Mucosa of stomach (tissue), 1 donor: ENCODE measurements around the gene RDH11.

Source experiments
- H3K27me3 ChIP-seq: one replicate; pipeline ENCODE4 v1.7.0; 2013; ENCODE audit warnings: mild to moderate bottlenecking, low read length; ENCODE audit not compliant: control insufficient read depth, insufficient read depth
- H3K36me3 ChIP-seq: one replicate; pipeline ENCODE4 v1.7.0; 2013; ENCODE audit warnings: low read length; ENCODE audit not compliant: control insufficient read depth, insufficient read depth
- H3K4me1 ChIP-seq: one replicate; pipeline ENCODE4 v1.7.0; 2013; ENCODE audit warnings: mild to moderate bottlenecking, low read length; ENCODE audit not compliant: control insufficient read depth, insufficient read depth
- H3K4me3 ChIP-seq: one replicate; pipeline ENCODE4 v1.7.0; 2013; ENCODE audit warnings: low read length
- H3K9ac ChIP-seq: one replicate; pipeline ENCODE4 v1.7.0; 2013; ENCODE audit warnings: mild to moderate bottlenecking, low read length, moderate library complexity
- H3K9me3 ChIP-seq: one replicate; pipeline ENCODE4 v1.7.0; 2013; ENCODE audit warnings: mild to moderate bottlenecking, low read length, moderate library complexity; ENCODE audit not compliant: control insufficient read depth
- donor health status: Pancreatic carcinoma.

RDH11 gene

DNA sequence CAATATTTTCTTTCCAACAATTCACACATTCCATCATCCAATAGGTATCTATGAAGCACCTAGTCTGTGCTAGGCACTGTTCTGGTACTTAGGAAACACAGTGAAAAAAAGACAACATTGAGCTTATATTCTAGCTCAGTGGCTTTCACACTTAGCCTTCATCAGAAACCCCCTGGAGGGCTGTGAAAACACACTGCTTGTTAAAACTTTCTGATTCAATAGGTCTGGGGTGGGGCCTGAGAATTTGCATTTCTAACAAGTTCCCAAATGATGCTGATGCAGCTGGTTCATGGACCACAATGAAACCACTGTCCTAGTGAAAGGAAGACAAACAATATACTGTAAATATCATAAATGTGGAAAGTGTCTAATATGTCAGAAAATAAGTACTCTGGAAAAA is 27.0 kb downstream of the RDH11 start:
- Histone ChIP-seq H3K9me3 (no peaks in the 10 kb centered on the region), H3K27me3 (no peaks in the 10 kb centered on the region), H3K4me1 (peaks cover 3% of the 10 kb centered on the region)

DNA sequence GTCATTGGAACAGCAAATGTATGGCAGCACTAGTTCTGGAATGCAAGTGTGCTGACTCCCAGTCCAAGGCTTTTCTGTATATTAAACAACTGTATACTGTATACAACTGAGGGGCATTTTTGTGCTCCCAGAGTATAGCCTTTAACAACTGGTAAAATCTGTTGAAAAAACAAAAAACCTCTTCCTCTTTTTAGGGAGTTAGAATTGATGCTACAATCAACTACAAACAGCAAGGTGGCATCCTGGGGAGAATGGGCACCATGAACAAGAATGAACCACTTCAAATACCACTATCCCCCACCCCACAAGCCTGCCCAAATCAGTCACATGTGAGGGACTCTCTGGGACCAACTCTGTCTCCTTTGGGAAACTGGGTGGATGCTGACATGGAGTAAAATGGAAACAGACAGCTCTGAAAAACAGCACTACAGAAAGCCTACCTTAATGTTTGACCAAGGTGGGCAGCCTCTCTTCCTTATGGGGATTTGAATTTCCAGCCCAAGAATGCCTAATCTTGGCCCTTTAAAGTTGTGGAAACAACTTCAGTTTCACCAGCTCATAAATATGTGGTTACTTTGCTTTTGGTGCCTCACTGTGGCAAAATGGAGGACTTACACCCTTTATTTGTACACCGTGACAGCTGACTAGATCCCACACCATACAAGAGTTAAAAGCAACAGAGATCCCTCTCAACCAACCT is 28.7 kb downstream of the RDH11 start:
- Histone ChIP-seq H3K4me3 (no peak overlapping the region), H3K27me3 (no peaks in the 10 kb centered on the region), H3K4me1 (no peaks in the 10 kb centered on the region), H3K9ac (no peak overlapping the region), H3K9me3 (no peaks in the 10 kb centered on the region), H3K36me3 (no peaks in the 10 kb centered on the region)

More for the DNA sequence above, 27.0 kb downstream of the RDH11 start:
- H3K9ac ChIP-seq: no peak overlapping the region
- no peaks in the 10 kb centered on the region for H3K36me3 ChIP-seq
- H3K4me3 ChIP-seq: no peak overlapping the region

DNA sequence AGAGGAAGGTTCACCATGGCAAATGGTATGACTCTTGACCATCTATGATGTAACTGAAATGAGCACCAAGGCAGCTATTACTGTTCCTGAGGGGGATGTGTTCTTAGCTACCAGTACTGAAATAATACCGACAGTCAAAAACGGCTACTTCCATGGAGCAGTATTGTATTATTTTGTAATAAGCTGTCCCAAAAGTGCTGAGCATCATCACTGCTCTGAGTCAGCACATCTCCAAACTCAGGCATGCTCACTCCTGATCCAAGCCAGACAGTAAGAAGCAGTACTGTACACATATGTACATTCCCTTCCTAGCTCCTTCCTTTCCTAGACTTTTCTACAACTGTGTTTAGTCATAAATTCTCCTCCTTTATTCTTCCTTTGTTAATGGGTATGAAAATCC is 29.7 kb downstream of the RDH11 start:
- H3K4me1 ChIP-seq: no peaks in the 10 kb centered on the region
- no peak overlapping the region for H3K9ac ChIP-seq
- H3K9me3 ChIP-seq: no peaks in the 10 kb centered on the region
- H3K4me3 ChIP-seq: no peak overlapping the region
- no peaks in the 10 kb centered on the region for H3K36me3 ChIP-seq
- no peaks in the 10 kb centered on the region for H3K27me3 ChIP-seq

DNA sequence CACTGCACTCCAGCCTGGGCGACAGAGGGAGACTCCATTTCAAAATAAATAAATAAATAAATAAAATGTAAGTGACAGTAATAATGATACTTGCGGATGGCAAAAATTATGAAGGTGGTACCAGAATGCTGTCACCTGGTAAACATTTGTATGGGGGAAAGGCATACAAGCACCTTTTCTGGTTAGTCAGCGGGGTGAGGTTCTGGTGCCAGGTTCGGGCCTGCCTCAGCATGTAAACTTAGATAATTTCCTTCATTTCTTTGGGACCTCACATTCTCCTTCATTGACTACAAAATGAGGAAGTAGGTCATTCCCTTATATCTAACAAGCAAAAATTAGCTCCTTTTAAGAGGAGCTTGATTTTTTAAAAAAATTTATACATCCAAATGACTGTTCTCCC is 31.9 kb downstream of the RDH11 start:
- H3K27me3 ChIP-seq: no peaks in the 10 kb centered on the region
- H3K9me3 ChIP-seq: no peaks in the 10 kb centered on the region
- H3K9ac ChIP-seq: no peak overlapping the region
- no peak overlapping the region for H3K4me3 ChIP-seq
- H3K4me1 ChIP-seq: no peaks in the 10 kb centered on the region
- no peaks in the 10 kb centered on the region for H3K36me3 ChIP-seq

DNA sequence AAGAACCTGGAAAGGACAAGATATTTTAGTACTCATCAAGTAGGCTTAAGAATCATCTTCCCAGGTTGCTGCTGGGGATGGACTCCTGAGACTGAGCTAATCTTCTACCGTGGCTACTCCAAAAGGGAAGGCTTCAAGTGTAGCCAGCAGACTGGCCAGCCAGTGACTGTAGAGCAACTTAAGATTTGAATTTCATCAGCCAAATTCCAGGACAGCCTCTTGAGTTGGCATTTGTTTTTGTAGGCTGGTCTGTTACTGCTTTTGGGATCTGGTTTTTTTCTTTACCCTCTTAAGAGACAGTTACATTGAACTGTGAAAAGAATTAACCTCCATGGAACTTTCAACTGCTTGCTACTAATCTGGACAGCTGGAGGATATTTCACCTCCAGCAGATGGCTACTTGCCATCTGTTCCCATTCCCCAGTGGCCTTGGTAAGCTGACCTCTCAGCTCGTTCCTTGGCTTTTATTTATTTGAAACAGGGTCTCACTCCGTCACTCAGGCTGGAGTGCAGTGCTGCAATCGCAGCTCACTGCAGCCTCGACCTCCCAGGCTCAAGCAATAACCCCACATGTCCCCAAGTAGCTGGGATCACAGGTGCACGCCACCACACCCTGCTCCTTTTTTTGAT is 41.8 kb downstream of the RDH11 start:
- Histone ChIP-seq H3K4me3 (no peak overlapping the region), H3K36me3 (peaks cover 5% of the 10 kb centered on the region), H3K27me3 (no peaks in the 10 kb centered on the region), H3K9ac (no peak overlapping the region), H3K9me3 (no peaks in the 10 kb centered on the region), H3K4me1 (no peaks in the 10 kb centered on the region)

DNA sequence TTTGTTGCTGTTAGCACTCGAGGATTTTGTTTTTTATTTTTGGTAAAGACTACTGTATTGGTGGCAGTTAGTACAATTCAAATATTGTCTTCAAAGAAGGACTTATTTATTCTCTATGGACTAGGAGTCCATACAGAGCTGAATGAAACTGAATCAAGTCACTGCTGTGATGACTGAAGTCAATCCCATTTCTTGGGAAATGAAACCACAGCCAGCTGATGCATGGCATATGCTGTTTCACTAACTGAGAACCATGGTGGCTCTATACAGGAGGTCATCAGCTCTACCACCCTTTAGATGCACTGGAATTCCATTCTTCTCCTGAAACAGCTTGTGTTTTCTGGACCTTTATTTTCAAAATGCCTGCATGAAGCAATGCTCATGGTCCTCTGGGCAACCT is 43.4 kb downstream of the RDH11 start:
- H3K9ac ChIP-seq: no peak overlapping the region
- no peaks in the 10 kb centered on the region for H3K9me3 ChIP-seq
- no peaks in the 10 kb centered on the region for H3K27me3 ChIP-seq
- H3K4me3 ChIP-seq: no peak overlapping the region
- H3K4me1 ChIP-seq: no peaks in the 10 kb centered on the region
- no peaks in the 10 kb centered on the region for H3K36me3 ChIP-seq

DNA sequence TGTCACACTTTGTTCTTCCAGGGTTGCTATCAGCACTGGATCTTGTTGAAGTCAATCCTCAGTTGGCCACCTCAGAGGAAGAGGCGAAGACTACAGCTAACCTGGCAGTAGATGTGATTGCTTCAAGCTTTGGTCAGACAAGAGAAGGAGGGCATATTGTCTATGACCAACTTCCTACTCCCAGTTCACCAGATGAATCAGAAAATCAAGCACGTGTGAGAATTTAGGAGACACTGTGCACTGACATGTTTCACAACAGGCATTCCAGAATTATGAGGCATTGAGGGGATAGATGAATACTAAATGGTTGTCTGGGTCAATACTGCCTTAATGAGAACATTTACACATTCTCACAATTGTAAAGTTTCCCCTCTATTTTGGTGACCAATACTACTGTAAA is 44.9 kb downstream of the RDH11 start:
- Histone ChIP-seq H3K4me1 (no peaks in the 10 kb centered on the region), H3K9me3 (no peaks in the 10 kb centered on the region), H3K36me3 (no peaks in the 10 kb centered on the region)

DNA sequence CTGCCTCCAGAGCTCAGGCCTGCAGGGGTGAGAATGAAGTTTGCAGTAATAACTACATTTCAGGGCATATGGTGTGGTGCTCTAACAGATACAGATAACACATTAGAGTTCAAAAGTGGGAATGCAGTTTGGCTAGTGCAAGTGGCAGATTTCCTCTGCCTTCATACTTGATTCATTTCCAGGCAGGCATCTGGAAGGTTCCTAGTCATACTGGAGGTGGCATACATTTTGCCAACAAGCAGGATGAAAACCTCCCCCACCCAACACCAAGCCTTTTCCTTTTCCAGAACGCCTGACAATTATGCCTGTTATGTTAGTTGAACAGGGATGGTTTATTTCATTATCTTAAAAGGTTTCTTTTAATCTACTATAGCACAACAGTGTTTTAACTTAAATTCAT is 45.4 kb downstream of the RDH11 start:
- no peaks in the 10 kb centered on the region for H3K36me3 ChIP-seq
- H3K9me3 ChIP-seq: no peaks in the 10 kb centered on the region
- no peak overlapping the region for H3K4me3 ChIP-seq
- H3K9ac ChIP-seq: no peak overlapping the region
- H3K27me3 ChIP-seq: no peaks in the 10 kb centered on the region
- H3K4me1 ChIP-seq: no peaks in the 10 kb centered on the region

More for the DNA sequence above, 44.9 kb downstream of the RDH11 start:
- no peak overlapping the region for H3K4me3 ChIP-seq
- no peaks in the 10 kb centered on the region for H3K27me3 ChIP-seq
- no peak overlapping the region for H3K9ac ChIP-seq

DNA sequence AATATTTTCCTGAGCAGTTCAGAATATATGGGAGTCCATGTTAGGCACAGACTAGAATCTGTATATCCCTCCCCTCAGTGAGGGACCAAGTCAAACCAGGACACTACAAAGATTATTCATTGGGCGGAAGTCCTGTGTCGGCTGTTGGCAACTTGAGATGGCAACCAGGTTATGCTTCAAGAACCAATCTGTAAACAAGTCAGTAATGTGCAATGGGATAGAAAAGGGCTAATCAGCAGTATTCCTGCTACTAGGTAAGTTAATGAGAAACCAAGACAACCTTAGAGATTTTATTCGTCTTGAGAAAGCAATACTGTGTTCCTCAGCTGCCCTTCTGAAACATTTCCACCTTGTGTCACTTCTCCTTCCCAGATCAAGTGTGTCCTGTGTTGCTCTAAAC is 49.4 kb downstream of the RDH11 start:
- Histone ChIP-seq H3K27me3 (no peaks in the 10 kb centered on the region), H3K36me3 (no peaks in the 10 kb centered on the region), H3K9me3 (no peaks in the 10 kb centered on the region), H3K9ac (no peak overlapping the region), H3K4me3 (no peak overlapping the region), H3K4me1 (no peaks in the 10 kb centered on the region)

DNA sequence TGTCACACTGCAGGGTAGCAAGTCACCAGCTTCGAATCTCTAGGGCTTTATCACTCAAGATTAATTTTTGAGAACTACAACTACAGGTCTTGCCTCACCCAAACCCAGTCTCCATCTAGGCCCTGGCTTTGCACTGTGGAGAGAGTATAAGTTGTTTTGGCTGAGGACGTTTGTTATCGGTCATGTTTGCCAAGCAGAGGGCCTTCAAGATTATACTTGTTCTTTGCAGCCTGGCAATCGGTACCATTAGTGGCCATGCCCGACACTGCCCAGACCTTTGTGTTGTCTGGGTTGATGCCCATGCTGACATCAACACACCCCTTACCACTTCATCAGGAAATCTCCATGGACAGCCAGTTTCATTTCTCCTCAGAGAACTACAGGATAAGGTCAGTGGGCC is 50.1 kb downstream of the RDH11 start:
- no peaks in the 10 kb centered on the region for H3K36me3 ChIP-seq
- H3K4me1 ChIP-seq: no peaks in the 10 kb centered on the region
- no peaks in the 10 kb centered on the region for H3K27me3 ChIP-seq
- H3K4me3 ChIP-seq: no peak overlapping the region
- no peak overlapping the region for H3K9ac ChIP-seq
- no peaks in the 10 kb centered on the region for H3K9me3 ChIP-seq

DNA sequence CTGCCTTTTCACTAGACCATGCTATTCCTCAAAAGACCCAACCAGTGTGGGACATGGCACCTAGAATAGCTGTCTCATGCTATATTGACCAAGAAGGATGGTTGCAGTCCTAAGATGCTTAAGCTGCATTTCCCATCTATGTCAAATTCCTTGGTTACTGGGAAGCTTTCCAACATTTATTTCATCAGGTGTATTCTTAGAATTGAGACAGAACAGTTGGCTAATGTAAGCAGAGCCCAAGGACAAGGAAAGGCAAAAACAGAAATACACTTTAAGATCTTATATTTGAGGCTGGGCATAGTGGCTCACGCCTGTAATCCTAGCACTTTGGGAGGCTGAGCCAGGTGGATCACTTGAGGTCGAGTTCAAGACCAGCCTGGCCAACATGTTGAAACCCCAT is 51.1 kb downstream of the RDH11 start:
- H3K9me3 ChIP-seq: no peaks in the 10 kb centered on the region
- no peaks in the 10 kb centered on the region for H3K27me3 ChIP-seq
- H3K9ac ChIP-seq: no peak overlapping the region
- no peaks in the 10 kb centered on the region for H3K4me1 ChIP-seq
- H3K36me3 ChIP-seq: no peaks in the 10 kb centered on the region
- no peak overlapping the region for H3K4me3 ChIP-seq

DNA sequence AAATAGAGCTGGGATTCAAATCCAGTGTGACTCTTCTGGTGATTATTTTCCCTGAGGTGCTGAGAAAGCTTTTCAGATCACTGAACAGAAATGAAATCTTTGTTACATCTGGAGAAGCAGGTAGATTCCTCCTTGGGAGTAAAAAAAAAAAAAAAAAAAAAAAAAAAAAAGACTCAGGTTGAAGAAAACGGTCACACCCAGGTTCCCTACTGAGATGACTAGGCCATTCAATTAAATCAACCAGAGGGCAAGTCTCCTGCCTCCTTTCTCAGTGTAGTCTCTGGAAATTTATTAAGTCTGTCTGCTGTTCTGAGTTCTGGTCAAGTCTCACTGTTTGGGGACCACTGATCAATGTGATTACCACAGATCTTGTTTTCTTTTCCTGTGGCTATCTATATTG is 51.9 kb downstream of the RDH11 start:
- no peaks in the 10 kb centered on the region for H3K36me3 ChIP-seq
- H3K4me1 ChIP-seq: no peaks in the 10 kb centered on the region
- H3K27me3 ChIP-seq: no peaks in the 10 kb centered on the region
- no peak overlapping the region for H3K4me3 ChIP-seq
- no peak overlapping the region for H3K9ac ChIP-seq
- no peaks in the 10 kb centered on the region for H3K9me3 ChIP-seq
